NCI-H446 treated with DMSO at 0.1 percent for 48 hours (cell line): Measurements from ENCODE around the gene VWA5B1.

Experiments
- DNase-seq: peaks from one replicate; lab custom pipeline; 2025; lab: John Stamatoyannopoulos, UW

Gene VWA5B1

DNA sequence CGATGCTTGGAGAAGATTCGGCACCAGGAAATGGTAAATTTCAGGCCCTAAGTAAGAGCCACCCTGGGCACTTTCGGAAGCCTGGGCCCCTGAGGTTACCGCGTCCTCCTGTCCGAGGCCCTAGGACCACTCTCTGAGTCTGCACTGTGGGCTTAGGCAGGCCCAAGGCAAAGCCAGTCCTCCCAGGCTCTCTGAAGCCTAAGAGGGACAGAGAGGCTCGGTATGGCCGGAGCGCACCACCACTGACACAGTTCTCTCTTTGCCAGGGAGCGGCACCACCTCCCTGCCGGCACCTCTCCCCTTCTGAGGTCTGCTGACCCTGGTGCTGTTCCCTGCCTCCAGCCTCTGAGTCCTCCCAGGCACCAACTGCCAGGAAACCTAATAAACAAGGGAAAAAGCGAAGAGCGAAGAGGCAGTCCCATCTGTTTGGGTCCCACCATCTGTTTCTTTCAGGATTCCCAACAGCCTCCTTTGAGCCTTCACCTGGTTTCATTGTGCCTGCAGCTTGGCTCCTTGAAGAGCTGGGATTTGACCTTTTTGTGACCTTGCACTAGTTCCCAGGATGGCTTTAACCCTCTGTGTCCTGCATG lies 57.7 kb downstream of the VWA5B1 start:
- DNase-seq = no peak

- DNase-seq = no peak
These were observed 58.9 kb downstream of the VWA5B1 start for GRCh38 chr1:20349561-20349960.

- no peak for DNase-seq
These were observed 59.3 kb downstream of the VWA5B1 start for GRCh38 chr1:20349971-20350370.

- no peak for DNase-seq
These were observed 59.7 kb downstream of the VWA5B1 start for GRCh38 chr1:20350421-20350820.

DNA sequence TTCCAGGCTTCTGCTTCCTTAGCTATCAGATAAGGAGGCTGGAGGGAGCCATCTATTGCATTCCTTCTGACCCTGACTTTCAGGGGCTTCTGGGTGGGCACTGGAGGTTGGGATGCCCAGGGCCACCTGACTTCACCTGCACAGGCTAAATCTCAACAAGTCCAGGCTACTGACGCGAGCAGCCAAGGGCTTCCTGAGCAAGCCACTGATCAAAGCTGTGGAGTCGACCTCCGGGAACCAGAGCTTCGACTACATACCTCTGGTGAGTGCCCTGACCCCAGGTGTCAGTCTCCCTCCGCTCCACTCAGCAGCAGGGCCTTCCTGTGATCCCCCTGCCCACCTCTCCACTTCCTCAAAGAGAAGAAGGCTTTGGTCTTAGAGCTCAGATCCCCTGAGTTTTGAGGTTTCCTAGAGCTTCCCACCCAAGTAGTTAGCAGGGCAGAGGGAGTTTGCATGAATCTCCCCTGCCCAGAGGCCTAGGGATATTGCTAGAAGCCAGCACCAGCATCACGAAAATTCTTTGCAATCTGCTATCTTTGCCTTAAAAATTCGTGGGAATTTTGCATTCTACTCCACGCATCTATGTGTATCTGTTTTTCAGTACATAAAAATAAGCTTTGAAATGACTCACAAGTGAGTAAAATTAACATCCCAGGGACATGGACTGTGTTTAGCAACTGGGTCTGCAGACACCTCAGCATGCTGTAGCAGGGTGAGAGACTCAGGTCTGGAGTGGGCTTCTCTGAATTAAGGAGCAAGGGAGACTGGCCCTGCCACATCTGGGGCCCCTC lies 61.4 kb downstream of the VWA5B1 start:
- no peak for DNase-seq

DNA sequence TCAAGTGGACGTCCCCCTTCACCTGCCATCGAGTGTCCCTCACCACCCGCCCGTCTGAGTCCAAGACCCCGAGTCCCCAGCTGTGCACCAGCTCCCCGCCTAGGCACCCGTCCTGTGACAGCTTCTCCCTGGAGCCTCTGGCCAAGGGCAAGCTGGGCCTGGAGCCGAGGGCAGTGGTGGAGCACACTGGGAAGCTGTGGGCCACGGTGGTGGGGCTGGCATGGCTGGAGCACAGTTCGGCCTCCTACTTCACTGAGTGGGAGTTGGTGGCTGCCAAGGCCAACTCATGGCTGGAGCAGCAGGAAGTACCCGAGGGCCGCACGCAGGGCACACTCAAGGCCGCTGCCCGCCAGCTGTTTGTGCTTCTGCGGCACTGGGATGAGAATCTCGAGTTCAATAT lies 63.2 kb downstream of the VWA5B1 start:
- DNase-seq = no peak

GRCh38 chr1:20354610-20355009 lies 63.9 kb downstream of the VWA5B1 start:
- no peak for DNase-seq

- no peak for DNase-seq
These were observed 64.6 kb downstream of the VWA5B1 start for GRCh38 chr1:20355101-20355827.

GRCh38 chr1:20355828-20356735 lies 65.4 kb downstream of the VWA5B1 start:
- DNase-seq = no peak

- no peak for DNase-seq
These were observed 66.3 kb downstream of the VWA5B1 start for GRCh38 chr1:20356850-20357459.

DNA sequence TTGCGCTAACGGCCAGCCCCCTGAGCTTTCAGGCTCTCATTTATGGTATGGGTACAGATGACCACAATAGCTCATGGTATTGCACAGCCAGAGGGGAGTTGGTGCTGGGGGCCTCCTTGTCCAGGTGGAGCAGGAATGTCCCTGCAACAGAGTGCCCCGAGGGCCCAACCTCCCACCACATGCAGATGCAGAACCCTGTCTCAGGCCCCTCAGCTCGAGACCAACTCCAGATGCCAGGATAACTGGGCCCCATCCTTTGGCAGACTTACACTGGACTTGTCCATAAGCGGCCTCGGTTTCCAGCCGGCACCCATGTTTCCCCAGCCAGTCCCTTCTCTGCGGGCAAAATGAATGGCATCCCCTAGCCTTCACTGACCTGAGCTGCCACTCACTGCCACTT lies 67.1 kb downstream of the VWA5B1 start:
- no peak for DNase-seq

- DNase-seq = no peak
These were observed 68.1 kb downstream of the VWA5B1 start for GRCh38 chr1:20358761-20359263.

GRCh38 chr1:20359451-20360330 lies 69.0 kb downstream of the VWA5B1 start:
- DNase-seq = no peak

DNA sequence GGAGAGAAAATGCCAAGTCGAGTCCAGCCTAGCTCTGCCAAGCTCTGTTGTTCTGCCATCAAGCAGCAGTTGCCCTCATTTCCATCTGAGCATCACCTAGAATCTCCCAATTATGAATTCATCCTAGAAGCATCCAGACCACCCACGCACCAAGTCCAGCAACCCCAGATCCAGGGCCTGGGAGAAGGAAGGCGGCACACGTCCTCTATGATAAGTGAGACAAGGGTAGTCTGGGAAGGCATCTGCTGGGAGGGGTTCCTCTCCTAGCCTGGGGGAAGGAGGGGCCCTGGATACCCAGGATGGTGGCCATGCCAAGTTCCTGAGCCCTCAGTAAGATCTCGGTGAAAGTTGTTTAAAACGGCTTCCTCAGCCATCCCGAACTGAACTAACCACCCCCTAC lies 70.7 kb downstream of the VWA5B1 start:
- no peak for DNase-seq

GRCh38 chr1:20361805-20362381 lies 71.2 kb downstream of the VWA5B1 start:
- no peak for DNase-seq

GRCh38 chr1:20362856-20363255 lies 72.2 kb downstream of the VWA5B1 start:
- DNase-seq = no peak

GRCh38 chr1:20365421-20366055 lies 74.9 kb downstream of the VWA5B1 start:
- DNase-seq = no peak

DNA sequence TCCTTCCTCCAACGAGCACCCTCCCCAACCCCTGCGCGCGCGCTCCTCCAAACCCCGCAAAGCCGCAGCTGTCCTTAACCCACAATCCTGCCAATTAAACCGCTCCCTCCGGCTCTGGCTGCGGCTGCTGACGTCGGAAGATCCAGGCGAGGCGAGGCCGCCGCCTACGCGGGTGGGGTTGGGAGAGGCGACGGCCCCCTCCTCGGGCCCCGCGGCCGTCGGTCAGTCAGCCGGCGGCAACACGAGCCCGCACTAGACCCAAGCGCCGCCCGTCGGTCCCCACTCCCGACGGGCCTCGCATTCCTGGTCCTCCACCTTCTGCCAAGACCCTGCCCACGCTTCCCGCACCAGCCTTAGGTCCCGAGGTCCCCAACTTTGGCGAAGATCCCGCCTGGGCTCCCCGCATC lies 75.4 kb downstream of the VWA5B1 start:
- DNase-seq = no peak

- DNase-seq = no peak
These were observed 75.9 kb downstream of the VWA5B1 start for GRCh38 chr1:20366463-20367115.
